Stimulated activated memory B cell treated with anti-CD40 and anti-IgM and Interleukin-4, amounts not matched to agents 10 μg/mL and 1 μg/mL and 100 μg/mL, for 72 hours (primary cell): ENCODE data around the gene TLE2.
A peak's percentile ranks its signal among the peaks of the same experiment; 100 is the strongest.
"Not testable (repeated sequence)": the region's sequence is repeated elsewhere in the genome, so short reads cannot be mapped to it uniquely, and the experiment has no call there.

Experiments
- ATAC-seq: fragments of 150-1000 bp; cut with Tn5 transposase; 2 replicates; pipeline ENCODE4 v1.10.0; 2021
- H3K27ac Mint-ChIP-seq: one replicate; pipeline ENCODE4 v1.8.0; 2022; ENCODE audit warnings: mild to moderate bottlenecking, mixed read lengths
- H3K27me3 Mint-ChIP-seq: one replicate; pipeline ENCODE4 v1.8.0; 2022; ENCODE audit warnings: mixed read lengths
- H3K36me3 Mint-ChIP-seq: one replicate; pipeline ENCODE4 v1.8.0; 2022; ENCODE audit warnings: mixed read lengths
- H3K4me1 Mint-ChIP-seq: one replicate; pipeline ENCODE4 v1.8.0; 2022; ENCODE audit warnings: mixed read lengths
- H3K4me3 Mint-ChIP-seq: one replicate; pipeline ENCODE4 v1.8.0; 2022; ENCODE audit warnings: mild to moderate bottlenecking, moderate library complexity, mixed read lengths
- H3K9me3 Mint-ChIP-seq: one replicate; pipeline ENCODE4 v1.8.0; 2022; ENCODE audit warnings: mixed read lengths

Gene TLE2

DNA sequence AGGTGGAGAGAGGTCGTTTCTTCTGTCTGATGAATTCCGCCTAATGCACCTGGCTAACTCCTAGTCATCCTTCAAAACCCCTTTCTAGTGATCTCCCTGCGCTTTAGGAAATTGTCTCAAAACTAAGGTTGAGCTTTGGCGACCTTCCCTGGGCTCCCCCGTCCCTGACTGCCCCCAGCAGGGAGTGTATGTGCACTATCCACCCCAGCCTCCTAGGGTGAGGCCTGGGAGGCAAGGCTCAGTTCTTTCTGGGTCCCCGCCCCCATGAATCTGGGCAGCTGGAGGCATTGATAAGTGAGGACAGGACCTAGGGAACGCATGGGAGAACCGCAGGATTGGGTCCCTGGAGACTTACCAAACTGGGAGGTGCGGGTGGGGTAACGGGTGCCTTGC, 51.3 kb downstream of the TLE2 start:
- Mint-ChIP-seq H3K9me3 (no peaks in the 10 kb centered on the region), H3K27me3 (peaks cover 63% of the 10 kb centered on the region), H3K4me3 (peak overlapping the region; percentile 94), H3K36me3 (no peaks in the 10 kb centered on the region), H3K27ac (no peak overlapping the region), H3K4me1 (peaks cover 23% of the 10 kb centered on the region)
- ATAC-seq, result no peak

DNA sequence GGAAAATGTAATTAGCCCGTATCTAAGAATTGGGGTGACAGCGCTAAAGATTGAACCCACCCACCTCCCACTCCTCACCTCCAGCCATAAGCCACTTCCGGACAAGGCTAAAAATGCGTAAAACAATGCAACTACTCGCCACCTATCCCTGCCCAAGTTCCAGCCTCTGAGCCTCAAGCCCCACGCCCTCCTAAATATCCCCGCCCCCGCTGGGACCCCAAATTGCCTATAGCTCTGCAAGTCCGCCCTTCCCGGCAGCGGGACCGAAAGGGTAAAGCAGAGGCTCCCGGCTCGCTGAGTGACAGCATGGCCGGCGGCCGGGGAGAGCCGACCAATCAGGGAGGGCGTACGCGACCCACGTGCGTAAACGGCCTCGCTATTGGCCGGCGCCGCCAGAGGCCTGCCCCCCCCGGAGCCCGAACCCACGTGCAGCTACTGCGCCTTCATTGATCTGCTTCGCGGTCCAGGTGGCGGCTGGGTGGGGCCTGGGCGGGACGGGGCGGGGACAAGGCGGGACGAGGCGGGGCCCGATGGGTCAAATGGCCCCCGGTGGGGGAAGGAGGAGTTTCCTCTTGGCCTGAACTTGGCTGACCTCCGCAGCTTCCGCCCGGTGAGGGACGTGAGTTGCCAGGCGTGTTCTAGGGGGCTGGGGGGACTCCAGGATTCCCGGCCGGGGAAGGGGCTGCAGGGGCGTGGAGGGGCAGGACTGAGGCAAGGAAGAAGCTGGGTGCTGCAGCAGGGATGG, 51.9 kb downstream of the TLE2 start, which contains the start of gene TLE6:
Gene TLE6, plus strand, starts transcription at position 564 of the 745 bp plus-strand sequence. CDS start 670 bp downstream, outside the sequence.
- no peaks in the 10 kb centered on the region for H3K36me3 Mint-ChIP-seq
- peak within 1 kb of the TSS; percentile 94 for H3K4me3 Mint-ChIP-seq
- peak within 1 kb of the TSS; percentile 77 for H3K27ac Mint-ChIP-seq
- H3K4me1 Mint-ChIP-seq, result peaks cover 23% of the 10 kb centered on the region
- peaks cover 63% of the 10 kb centered on the region for H3K27me3 Mint-ChIP-seq
- no peaks in the 10 kb centered on the region for H3K9me3 Mint-ChIP-seq
- ATAC-seq, result peak; percentile 99

DNA sequence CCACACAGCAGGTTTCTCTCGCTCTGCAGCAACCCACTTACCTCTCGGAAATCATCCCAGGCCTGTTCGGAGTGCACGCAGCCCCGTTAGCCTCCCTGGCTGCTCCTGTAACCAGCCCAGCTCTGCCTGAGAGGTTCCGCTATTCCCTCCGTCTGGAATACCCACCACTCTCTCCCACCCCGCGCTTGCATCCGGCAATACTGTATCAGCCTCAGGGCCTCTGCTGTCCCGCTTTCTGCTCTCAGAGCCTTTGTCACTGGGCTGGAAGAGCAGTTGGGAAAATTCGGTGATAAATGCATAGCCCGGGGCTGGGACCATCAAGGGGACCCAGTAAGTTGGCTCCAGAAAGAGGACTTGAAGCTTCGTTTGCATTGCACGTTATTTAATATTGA, 52.5 kb downstream of the TLE2 start:
- H3K27ac Mint-ChIP-seq, result peak overlapping the region; percentile 77
- no peak for ATAC-seq
- H3K4me3 Mint-ChIP-seq, result peak overlapping the region; percentile 94
- peaks cover 61% of the 10 kb centered on the region for H3K27me3 Mint-ChIP-seq
- H3K4me1 Mint-ChIP-seq, result peaks cover 23% of the 10 kb centered on the region
- H3K9me3 Mint-ChIP-seq, result no peaks in the 10 kb centered on the region
- no peaks in the 10 kb centered on the region for H3K36me3 Mint-ChIP-seq

DNA sequence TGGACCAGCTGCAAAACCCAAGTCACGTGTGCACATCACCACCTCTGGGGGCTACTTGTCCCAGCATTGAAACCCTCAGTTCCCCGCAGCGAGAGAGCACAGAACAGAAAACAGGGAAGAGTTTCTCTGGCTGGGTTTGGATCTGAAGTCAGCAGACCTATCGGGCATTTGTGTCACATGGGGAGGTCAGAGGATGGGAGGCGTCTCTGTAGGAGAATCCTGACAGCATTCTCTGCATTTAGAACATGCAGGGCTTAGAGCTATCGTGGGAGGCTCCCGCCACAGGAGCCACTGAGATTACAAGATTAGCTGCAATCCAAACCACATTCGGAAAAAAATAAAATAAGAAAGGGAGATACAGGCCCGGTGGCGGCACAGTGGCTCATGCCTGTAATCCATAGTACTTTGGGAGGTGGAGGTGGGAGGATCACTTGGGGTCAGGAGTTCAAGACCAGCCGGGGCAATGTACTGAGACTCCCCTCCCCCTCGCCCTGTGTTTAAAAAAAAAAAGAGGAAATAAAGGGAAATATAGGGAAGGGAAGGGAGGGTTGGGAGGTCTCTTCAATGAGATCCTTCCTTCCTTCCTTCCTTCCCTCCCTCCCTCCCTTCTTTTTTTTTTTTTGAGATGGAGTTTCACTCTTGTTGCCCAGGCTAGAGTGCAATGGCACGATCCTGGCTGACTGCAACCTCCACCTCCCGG, 54.6 kb downstream of the TLE2 start:
- ATAC-seq, result no peak
- Mint-ChIP-seq H3K9me3 (no peaks in the 10 kb centered on the region), H3K4me3 (no peak overlapping the region)

DNA sequence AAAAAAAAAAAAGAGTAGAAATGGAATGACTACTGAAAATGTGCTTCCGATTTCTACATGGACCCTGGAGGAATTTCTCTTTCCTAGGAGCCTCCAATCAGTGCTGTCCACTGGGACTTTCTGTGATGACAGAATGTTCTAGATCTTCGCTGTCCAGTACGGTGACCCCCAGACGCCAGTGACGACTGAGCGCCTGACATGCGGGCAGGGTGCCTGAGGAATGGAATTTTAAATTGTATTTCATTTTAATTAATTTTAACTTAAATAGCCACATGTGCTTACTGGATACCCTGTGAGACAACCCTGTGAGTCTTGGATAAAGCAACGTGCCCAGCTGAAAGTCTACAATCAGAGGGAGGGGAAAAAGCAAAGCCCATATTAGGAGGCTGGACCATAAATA, 55.9 kb downstream of the TLE2 start:
- Mint-ChIP-seq H3K9me3 (no peaks in the 10 kb centered on the region), H3K4me1 (peaks cover 36% of the 10 kb centered on the region), H3K4me3 (no peak overlapping the region), H3K27me3 (peaks cover 64% of the 10 kb centered on the region), H3K36me3 (no peaks in the 10 kb centered on the region), H3K27ac (no peak overlapping the region)
- no peak for ATAC-seq

More for the DNA sequence above, 54.6 kb downstream of the TLE2 start:
- H3K27ac Mint-ChIP-seq, result no peak overlapping the region
- peaks cover 54% of the 10 kb centered on the region for H3K27me3 Mint-ChIP-seq
- H3K4me1 Mint-ChIP-seq, result peaks cover 23% of the 10 kb centered on the region
- H3K36me3 Mint-ChIP-seq, result no peaks in the 10 kb centered on the region

DNA sequence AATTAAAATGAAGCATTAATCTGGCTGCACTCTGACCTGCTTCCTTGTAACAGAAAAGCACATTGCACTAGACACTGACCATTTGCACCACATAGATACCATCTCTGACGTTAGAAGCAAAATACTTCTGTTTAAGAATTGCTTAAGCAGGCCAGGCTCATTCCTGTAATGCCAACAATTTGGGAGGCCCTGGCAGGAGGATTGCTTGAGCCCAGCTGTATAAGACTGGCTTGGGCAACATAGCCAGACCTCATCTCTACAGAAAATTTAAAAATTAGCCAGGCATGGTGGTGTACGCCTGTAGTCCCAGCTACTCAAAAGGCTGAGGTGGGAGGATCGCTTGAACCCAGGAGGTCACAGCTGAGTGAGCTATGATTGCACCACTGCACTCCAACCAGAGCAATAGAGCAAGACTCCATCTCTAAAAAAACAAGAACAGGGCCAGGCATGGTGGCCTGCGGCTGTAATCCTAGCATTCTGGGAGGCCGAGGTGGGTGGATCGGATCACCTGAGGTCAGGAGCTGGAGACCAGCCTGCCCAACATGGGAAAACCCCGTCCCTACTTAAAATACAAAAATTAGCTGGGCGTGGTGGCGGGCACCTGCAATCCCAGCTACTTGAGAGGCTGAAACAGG, 58.8 kb downstream of the TLE2 start:
- peaks cover 47% of the 10 kb centered on the region for H3K27me3 Mint-ChIP-seq
- no peak overlapping the region for H3K4me3 Mint-ChIP-seq
- H3K27ac Mint-ChIP-seq, result no peak overlapping the region
- H3K9me3 Mint-ChIP-seq, result no peaks in the 10 kb centered on the region
- H3K36me3 Mint-ChIP-seq, result no peaks in the 10 kb centered on the region
- ATAC-seq, result no peak
- peaks cover 29% of the 10 kb centered on the region for H3K4me1 Mint-ChIP-seq

DNA sequence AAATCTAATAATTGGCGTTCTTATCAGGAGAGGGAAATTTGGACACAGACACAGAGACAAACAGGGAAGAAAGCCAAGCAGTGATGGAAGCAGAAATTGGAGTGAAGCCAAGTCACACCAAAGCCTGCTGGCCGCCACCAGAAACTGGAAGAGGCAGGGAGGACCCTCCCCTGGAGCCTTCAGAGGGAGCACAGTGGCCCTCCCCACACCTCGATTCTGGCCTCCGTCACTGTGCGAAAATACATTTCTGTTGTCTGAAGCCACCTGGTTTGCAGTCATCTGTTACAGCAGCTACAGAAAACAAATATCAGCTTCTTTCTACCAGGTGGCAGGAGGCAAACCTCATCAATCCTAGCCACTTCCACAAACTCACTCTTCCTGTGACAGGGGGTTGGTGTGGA, 60.0 kb downstream of the TLE2 start:
- peaks cover 2% of the 10 kb centered on the region for H3K9me3 Mint-ChIP-seq
- H3K36me3 Mint-ChIP-seq, result no peaks in the 10 kb centered on the region
- ATAC-seq, result no peak
- peaks cover 23% of the 10 kb centered on the region for H3K4me1 Mint-ChIP-seq
- H3K27me3 Mint-ChIP-seq, result peaks cover 39% of the 10 kb centered on the region
- H3K27ac Mint-ChIP-seq, result no peak overlapping the region
- no peak overlapping the region for H3K4me3 Mint-ChIP-seq

DNA sequence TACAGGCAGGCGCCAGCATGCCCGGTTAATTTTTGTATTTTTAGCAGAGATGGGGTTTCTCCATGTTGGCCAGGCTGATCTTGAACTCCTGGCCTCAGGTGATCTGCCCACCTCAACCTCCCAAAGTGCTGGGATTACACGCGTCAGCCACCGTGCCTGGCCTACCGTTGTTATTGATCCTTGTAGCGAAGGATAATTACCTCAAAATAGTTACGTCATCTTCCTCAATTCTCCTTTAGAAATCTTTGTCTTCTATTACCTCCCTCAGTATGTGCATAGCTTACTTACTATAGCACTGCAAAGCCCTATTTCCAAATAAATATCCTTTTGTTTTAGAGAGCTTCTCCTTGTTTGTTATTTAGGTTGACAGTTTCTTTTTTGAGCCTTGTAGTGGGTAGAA, 61.1 kb downstream of the TLE2 start:
- Mint-ChIP-seq H3K4me1 (peaks cover 23% of the 10 kb centered on the region), H3K9me3 (peaks cover 2% of the 10 kb centered on the region), H3K36me3 (no peaks in the 10 kb centered on the region), H3K27ac (no peak overlapping the region), H3K4me3 (no peak overlapping the region), H3K27me3 (peaks cover 28% of the 10 kb centered on the region)
- ATAC-seq, result no peak

DNA sequence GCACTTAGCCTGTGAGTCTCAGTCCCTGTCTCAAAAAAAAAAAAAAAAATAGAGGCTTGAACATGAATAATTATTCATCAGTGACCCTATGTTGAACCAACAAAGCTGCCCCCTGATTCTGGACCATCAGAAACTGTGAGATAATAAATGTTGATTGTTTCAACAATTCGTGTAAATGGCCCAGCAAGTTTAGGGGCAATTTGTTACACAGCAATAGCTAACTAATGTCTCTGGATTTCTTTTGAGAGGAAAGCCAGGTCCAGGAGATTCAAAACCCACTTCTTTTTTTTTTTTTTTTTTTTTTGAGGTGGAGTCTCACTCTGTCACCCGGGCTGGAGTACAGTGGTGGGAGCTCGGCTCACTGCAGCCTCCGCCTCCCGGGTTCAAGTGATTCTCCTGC, 64.2 kb downstream of the TLE2 start:
- Mint-ChIP-seq H3K27me3 (peaks cover 16% of the 10 kb centered on the region), H3K27ac (no peak overlapping the region), H3K36me3 (no peaks in the 10 kb centered on the region), H3K9me3 (peaks cover 2% of the 10 kb centered on the region), H3K4me3 (no peak overlapping the region), H3K4me1 (peaks cover 23% of the 10 kb centered on the region)
- ATAC-seq, result no peak

DNA sequence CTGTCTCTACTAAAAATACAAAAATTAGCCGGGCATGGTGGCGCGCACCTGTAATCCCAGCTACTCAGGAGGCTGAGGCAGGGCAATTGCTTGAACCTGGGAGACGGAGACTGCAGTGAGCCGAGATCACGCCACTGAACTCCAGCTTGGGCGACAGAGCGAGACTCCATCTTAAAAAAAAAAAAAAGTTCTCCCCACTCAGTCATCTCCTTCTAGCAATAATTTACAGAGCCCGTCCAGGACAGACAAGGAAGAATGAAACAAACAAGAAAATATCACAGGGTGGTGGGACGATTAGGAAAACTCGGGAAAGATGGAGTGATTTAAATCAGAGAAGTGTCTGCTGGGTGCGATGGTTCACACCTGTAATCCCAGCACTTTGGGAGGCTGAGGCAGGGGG, 65.4 kb downstream of the TLE2 start:
- H3K27me3 Mint-ChIP-seq, result peaks cover 19% of the 10 kb centered on the region
- not testable (repeated sequence) for H3K9me3 Mint-ChIP-seq, H3K27ac Mint-ChIP-seq, H3K4me3 Mint-ChIP-seq, H3K36me3 Mint-ChIP-seq, ATAC-seq
- H3K4me1 Mint-ChIP-seq, result peaks cover 14% of the 10 kb centered on the region

DNA sequence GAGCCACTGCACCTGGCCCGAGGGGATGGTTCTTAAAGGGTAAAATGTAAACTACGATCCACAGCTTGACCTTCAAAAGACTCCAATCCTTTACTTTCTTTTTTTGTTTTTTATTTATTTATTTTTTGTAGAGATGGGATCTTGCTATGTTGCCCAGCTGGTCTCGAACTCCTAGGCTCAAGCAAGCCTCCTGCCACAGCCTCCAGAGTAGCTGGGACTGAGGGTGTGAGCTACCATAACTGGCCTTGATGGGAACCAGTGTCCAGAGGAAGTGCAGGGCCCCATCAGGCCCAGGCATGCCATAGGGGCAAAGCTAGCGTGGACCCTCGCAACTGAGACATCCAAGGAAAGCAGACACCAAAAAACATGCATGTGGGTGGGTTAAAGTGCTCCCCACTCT, 66.0 kb downstream of the TLE2 start:
- H3K9me3 Mint-ChIP-seq, result peaks cover 2% of the 10 kb centered on the region
- ATAC-seq, result no peak
- H3K27ac Mint-ChIP-seq, result no peak overlapping the region
- H3K27me3 Mint-ChIP-seq, result peaks cover 14% of the 10 kb centered on the region
- peaks cover 9% of the 10 kb centered on the region for H3K4me1 Mint-ChIP-seq
- no peaks in the 10 kb centered on the region for H3K36me3 Mint-ChIP-seq
- no peak overlapping the region for H3K4me3 Mint-ChIP-seq

DNA sequence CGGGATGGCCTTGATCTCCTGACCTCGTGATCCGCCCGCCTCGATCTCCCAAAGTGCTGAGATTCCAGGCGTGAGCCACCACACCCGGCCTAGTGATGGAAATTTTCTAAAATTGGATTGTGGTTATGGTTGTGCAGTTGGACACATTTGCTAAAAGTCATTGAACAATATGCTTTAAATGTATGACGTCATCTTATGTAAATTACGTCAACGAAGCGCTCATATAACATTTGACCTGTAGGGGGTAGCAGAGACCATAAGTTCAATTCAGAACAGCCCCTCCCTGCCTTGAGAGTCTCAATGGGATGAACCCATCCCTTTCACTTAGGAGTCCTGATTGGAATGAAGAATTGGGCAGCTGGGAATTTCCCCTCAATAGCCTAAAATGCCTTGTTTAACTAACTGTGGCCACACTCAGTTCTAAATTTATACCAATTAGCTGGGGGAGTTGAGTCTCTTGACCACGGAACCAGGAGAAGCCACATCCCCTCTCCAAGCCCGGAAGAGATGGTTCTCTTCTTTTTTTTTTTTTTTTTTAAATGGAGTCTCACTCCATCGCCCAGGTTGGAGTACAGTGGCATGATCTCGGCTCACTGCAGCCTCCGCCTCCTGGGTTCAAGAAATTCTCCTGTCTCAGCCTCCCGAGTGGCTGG, 66.9 kb downstream of the TLE2 start:
- ATAC-seq, result no peak
- H3K27me3 Mint-ChIP-seq, result peaks cover 9% of the 10 kb centered on the region
- H3K27ac Mint-ChIP-seq, result no peak overlapping the region
- H3K36me3 Mint-ChIP-seq, result no peaks in the 10 kb centered on the region
- peaks cover 2% of the 10 kb centered on the region for H3K9me3 Mint-ChIP-seq
- H3K4me3 Mint-ChIP-seq, result no peak overlapping the region
- H3K4me1 Mint-ChIP-seq, result peaks cover 6% of the 10 kb centered on the region

DNA sequence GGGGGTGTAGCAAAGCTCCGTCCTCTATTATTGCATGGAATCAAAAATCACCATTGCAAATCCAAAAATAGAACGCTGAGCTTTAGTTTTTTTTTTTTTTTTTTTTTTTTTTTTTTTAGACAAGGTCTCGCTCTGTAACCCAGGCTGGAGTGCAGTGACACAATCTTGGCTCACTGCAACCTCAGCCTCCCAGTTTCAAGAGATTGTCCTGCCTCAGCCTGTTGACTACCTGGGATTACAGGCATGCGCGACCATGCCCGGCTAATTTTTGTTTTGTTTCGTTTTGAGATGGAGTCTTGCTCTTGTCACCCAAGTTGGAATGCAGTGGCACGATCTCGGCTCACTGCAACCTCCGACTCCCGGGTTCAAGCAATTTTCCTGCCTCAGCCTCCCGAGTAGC, 69.0 kb downstream of the TLE2 start:
- H3K9me3 Mint-ChIP-seq, result peaks cover 2% of the 10 kb centered on the region
- H3K27ac Mint-ChIP-seq, result no peak overlapping the region
- H3K36me3 Mint-ChIP-seq, result no peaks in the 10 kb centered on the region
- H3K27me3 Mint-ChIP-seq, result peaks cover 9% of the 10 kb centered on the region
- H3K4me1 Mint-ChIP-seq, result no peaks in the 10 kb centered on the region
- ATAC-seq, result no peak
- no peak overlapping the region for H3K4me3 Mint-ChIP-seq

DNA sequence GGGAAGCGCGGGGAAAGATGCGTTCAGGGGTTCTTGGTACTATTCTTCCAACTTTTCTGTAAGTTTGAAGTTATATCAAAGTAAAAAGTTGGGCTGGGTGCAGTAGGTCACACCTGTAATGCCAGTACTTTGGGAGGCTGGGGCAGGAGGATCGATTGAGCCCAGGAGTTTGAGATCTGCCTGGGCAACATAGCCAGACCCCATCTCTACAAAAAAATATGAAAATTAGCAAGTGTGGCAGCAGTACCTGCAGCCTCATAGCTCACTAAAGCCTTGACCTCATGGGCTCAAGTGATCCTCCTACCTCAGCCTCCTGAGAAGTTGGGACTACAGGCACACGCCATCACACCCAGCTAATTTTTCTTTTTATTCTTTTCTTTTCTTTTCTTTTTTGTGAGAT, 71.9 kb downstream of the TLE2 start:
- Mint-ChIP-seq H3K4me1 (no peaks in the 10 kb centered on the region), H3K4me3 (no peak overlapping the region), H3K9me3 (no peaks in the 10 kb centered on the region), H3K36me3 (no peaks in the 10 kb centered on the region), H3K27ac (peak overlapping the region; percentile 35), H3K27me3 (peaks cover 9% of the 10 kb centered on the region)
- ATAC-seq, result no peak

DNA sequence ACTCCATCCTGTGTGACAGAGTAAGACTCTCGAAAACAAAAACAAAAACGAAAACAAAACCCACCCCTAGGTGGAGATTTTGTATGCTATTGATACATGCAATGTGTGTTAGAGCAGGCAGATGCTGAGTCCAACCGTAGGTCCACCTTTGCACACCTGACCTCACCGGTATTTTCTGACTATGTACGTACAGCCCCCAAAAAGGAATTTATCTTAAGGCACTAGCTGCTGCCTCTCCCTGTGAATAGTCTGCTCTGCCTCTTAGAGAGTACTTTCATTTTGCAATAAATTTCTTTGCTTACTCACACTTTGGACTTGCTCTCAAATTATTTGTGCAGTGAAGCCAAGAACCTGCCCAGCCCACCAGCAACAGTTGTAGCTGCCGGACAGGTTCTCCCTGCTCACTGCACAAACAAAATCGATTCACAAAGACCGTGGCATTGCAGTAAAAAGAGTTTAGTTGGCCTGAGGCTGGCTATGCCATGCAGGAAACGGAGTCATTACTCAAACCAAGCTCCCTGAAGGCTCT, 76.1 kb downstream of the TLE2 start:
- Mint-ChIP-seq H3K27ac (no peak overlapping the region), H3K4me3 (no peak overlapping the region), H3K9me3 (no peaks in the 10 kb centered on the region), H3K27me3 (no peaks in the 10 kb centered on the region), H3K36me3 (no peaks in the 10 kb centered on the region), H3K4me1 (peaks cover 15% of the 10 kb centered on the region)
- ATAC-seq, result no peak
